Mesothelial cell of epicardium (in vitro differentiated cells): ENCODE measurements around the gene NF2. TPM values are rescaled to one million over a fixed set of nuclear protein-coding genes. Genes with fewer than 3 reads are reported as not detected.
A peak's percentile ranks its signal among the peaks of the same experiment; 100 is the strongest.

Experiments
- DNase-seq, 2 experiments: peaks; one replicate each; pipeline ENCODE4 v3.0.0; 2021; ENCODE audit warnings: low spot score in 2 of 2; ENCODE audit not compliant: unreplicated experiment in 2 of 2
- H3K27ac Mint-ChIP-seq: 2 replicates; pipeline ENCODE4 v1.8.0; 2021; ENCODE audit warnings: mixed read lengths
- H3K27me3 Mint-ChIP-seq: 2 replicates; pipeline ENCODE4 v1.8.0; 2021; ENCODE audit warnings: low read depth, mixed read lengths
- H3K36me3 Mint-ChIP-seq: 2 replicates; pipeline ENCODE4 v1.8.0; 2021; ENCODE audit warnings: mixed read lengths
- H3K4me1 Mint-ChIP-seq: 2 replicates; pipeline ENCODE4 v1.8.0; 2021; ENCODE audit warnings: mixed read lengths
- H3K4me3 Mint-ChIP-seq: 2 replicates; pipeline ENCODE4 v1.8.0; 2021; ENCODE audit warnings: mild to moderate bottlenecking, moderate library complexity, mixed read lengths
- H3K9me3 Mint-ChIP-seq: 2 replicates; pipeline ENCODE4 v1.8.0; 2021; ENCODE audit warnings: mixed read lengths
- total RNA-seq: library from RNA; stranded (reverse); gene quantifications from 3 replicates; pipeline ENCODE4 v1.2.1, GENCODE V29; 2021
- TF ChIP-seq, protein P1 (sequence below): fragments of 200-600 bp; sonication (generic); IDR thresholded peaks from one replicate; pipeline ENCODE4 v1.5.0; 2021; ENCODE audit warnings: antibody characterized with exemption; ENCODE audit not compliant: unreplicated experiment

Gene NF2
- total RNA-seq, 1 donor from 2014 or later: 42.1 TPM

DNA sequence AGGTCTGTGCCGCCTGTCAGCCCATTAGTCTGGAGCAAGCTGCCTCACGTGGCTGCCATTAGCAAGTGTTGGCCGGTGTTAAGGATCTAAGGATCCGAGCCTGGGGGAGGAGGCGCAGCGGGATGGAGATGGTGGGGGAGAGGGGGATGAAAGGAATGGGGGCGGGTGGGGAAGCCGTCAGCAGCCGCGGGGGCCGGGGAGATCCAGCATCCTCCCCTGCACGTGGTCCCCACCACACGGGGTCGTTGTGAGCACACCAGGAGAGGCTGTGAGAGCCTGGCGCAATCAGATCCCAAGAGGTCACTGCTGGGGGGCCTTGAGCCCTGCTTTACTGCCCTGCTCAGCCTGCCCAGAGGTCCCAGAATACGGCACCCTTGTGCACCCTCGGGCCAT is 123.7 kb downstream of the NF2 start:
- H3K4me3 Mint-ChIP-seq: no peak overlapping the region

DNA sequence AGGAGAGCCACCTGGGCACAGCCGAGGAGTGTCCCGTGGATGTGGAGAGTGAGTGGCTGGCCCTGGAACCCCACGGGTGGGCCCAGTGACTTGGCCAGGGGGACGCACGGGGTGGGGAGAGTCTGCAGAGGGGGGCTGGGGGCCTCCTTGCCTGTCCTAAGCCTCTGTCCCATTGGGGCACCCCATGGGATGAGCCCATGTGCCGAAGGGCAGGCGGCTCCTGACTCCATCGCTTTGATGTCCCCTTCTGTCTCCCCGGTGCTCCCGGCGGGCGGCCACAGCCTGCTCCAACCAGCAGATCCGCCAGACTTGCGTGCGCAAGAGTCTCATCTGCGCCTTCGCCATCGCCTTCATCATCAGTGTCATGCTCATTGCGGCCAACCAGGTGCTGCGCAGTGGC is 125.7 kb downstream of the NF2 start:
- peaks cover 6% of the 10 kb centered on the region for H3K36me3 Mint-ChIP-seq
- TF ChIP-seq, protein P1, sequence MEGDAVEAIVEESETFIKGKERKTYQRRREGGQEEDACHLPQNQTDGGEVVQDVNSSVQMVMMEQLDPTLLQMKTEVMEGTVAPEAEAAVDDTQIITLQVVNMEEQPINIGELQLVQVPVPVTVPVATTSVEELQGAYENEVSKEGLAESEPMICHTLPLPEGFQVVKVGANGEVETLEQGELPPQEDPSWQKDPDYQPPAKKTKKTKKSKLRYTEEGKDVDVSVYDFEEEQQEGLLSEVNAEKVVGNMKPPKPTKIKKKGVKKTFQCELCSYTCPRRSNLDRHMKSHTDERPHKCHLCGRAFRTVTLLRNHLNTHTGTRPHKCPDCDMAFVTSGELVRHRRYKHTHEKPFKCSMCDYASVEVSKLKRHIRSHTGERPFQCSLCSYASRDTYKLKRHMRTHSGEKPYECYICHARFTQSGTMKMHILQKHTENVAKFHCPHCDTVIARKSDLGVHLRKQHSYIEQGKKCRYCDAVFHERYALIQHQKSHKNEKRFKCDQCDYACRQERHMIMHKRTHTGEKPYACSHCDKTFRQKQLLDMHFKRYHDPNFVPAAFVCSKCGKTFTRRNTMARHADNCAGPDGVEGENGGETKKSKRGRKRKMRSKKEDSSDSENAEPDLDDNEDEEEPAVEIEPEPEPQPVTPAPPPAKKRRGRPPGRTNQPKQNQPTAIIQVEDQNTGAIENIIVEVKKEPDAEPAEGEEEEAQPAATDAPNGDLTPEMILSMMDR: no peak
- no peak overlapping the region for H3K27ac Mint-ChIP-seq
- peaks cover 25% of the 10 kb centered on the region for H3K27me3 Mint-ChIP-seq
- no peak for DNase-seq
- H3K4me1 Mint-ChIP-seq: peaks cover 5% of the 10 kb centered on the region
- no peaks in the 10 kb centered on the region for H3K9me3 Mint-ChIP-seq
- no peak overlapping the region for H3K4me3 Mint-ChIP-seq

More for the DNA sequence above, 123.7 kb downstream of the NF2 start:
- Mint-ChIP-seq H3K27me3 (peaks cover 45% of the 10 kb centered on the region), H3K36me3 (peaks cover 3% of the 10 kb centered on the region), H3K9me3 (no peaks in the 10 kb centered on the region), H3K27ac (no peak overlapping the region), H3K4me1 (peaks cover 2% of the 10 kb centered on the region)
- TF ChIP-seq, protein P1: no peak
- DNase-seq: peak in 1 of 2 experiments; percentile 45

DNA sequence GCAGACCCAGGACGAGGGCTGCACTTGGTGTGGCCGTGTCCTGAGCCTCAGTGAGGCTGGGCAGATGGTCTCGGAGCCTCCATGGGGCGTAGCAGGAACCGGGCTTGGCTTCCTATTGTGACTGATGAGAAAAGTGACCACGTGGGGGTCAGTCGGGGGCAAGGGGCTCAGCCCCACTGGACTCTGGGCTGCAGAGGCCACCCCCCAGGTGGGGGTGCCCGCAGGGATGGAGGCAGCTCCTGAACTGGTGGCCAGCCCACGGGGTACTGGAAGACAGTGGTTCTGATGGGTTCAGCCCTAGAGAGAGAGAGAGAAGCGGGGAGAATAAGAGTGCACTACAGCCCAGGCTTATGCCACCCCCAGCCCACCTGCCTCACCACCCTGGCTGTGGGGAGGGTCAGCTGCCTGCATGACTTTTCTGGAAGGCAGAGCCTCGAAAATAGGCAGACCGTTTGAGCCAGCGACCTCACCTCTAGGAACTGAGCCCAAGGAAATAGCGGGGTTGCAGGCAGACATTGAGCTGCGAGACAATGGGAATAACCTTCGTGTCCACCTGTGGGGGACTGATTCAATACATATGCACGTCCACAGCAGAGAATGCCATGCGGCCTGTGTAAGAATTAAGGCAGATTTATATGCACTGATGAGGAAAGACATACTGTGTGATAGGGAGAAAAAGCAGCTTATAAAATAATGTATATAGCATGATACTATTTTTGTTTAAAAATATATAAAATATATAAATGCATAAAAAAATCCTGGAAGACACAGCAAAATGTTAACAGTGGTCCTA is 127.8 kb downstream of the NF2 start:
- TF ChIP-seq, protein P1: no peak
- Mint-ChIP-seq H3K4me1 (peaks cover 7% of the 10 kb centered on the region), H3K9me3 (no peaks in the 10 kb centered on the region), H3K27me3 (peaks cover 9% of the 10 kb centered on the region), H3K27ac (no peak overlapping the region), H3K36me3 (peaks cover 6% of the 10 kb centered on the region), H3K4me3 (no peak overlapping the region)
- DNase-seq: no peak

DNA sequence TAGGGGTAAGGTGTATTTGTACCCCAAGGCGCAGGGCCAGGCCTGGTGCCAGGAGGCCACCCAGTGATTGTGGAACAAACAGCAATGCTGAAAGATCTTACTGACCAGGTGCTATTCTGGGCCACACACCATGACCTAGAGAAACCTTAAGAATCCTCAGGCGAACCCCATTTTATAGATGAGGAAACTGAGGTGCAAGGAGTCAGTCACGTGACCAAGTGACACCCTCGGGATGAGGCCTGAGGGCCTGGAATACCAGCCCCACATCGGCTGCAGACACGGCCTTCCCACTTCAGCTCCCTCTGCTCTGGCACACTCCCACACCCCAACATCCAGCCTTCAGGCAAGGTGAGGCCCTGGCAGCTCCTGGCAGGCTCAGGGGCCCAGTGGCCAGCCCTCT is 129.4 kb downstream of the NF2 start:
- Mint-ChIP-seq H3K27ac (no peak overlapping the region), H3K27me3 (no peaks in the 10 kb centered on the region), H3K4me3 (no peak overlapping the region), H3K36me3 (peaks cover 6% of the 10 kb centered on the region), H3K9me3 (no peaks in the 10 kb centered on the region), H3K4me1 (peaks cover 5% of the 10 kb centered on the region)
- TF ChIP-seq, protein P1: no peak
- no peak for DNase-seq

DNA sequence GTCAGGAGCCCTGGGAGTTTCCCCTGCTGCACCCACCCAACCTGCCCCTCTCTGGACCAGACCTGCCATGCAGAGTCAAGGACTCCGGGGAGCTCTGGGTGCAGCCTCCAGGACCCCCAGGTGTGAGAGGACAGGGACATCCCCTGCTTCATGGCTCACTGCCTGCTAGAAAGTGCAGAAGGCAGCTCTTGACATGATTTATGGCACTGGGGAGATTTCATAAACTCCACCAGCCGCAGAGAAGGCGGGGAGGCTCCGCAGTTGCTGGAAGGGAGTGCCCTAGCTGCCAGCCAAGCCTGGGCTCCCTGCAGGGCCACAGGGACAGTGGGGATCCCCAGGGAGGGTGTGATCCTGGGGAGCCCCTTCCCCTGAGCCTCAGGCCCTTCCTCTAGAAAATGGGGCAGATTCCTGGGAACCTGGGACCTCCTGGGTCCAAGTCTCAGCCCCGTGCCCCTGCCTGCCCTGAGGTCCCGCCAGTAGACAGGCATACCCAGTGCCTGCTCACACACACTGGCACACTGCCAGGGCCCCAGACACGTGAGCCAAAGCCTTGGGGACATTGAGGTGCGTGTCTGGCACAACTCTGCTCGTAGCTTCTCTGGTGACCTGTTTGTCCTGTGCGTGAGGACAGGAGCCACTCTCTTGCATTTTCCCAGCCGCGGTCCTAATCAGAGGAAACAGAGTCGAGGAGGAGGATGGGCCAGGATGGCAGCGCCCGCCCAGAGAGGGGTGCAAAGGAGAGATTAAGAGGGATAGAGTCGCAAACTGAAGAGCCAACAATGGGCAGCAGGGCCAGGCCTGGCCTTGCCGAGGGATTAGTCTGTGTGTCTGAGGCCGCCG is 130.1 kb downstream of the NF2 start:
- DNase-seq: no peak
- Mint-ChIP-seq H3K27me3 (no peaks in the 10 kb centered on the region), H3K9me3 (no peaks in the 10 kb centered on the region), H3K27ac (no peak overlapping the region), H3K4me1 (peaks cover 5% of the 10 kb centered on the region), H3K36me3 (peaks cover 6% of the 10 kb centered on the region), H3K4me3 (no peak overlapping the region)
- TF ChIP-seq, protein P1: no peak
